ENCODE measurements around the gene CD37. TPM values are rescaled to one million over a fixed set of nuclear protein-coding genes. Genes with fewer than 3 reads are reported as not detected.

Gene CD37
- total and polyA plus RNA-seq, 10 of the 15 experiments (the other 5 are each of a cell fraction or from before 2014, with no cell fraction given): 34.1 to 359 (median 108) TPM

DNA sequence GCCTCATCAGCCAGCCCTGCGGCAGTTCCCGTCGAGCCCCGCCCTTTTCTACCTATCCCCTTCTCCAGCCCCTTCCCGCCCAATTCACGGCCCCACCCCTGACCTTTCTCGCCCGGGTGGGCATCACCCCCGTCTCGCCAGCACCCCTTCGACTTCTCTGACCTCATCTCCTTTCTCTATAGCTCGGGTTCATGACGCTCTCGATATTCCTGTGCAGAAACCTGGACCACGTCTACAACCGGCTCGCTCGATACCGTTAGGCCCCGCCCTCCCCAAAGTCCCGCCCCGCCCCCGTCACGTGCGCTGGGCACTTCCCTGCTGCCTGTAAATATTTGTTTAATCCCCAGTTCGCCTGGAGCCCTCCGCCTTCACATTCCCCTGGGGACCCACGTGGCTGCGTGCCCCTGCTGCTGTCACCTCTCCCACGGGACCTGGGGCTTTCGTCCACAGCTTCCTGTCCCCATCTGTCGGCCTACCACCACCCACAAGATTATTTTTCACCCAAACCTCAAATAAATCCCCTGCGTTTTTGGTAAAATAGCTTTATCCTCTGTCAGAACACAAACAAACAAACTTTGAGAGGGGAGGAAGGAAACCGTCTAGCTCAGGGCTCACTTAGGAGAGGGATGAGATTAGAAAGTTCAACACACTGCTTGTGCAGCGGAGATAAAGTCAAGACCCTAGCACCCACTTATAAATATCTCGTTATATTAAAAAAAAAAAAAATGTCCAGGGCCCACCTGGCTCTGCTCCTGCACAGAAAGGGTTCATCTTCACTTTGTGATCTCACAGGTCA lies 5.1 kb downstream of the CD37 start (continued):
- TF ChIP-seq BHLHE40 (IDR thresholded peaks at IDR 0.05; ENCODE audit: borderline replicate concordance in 1 of 2, low read depth in 2 of 2, low read length in 1 of 2): peak; percentile 98
- no peak for TF ChIP-seq EZH2 (IDR thresholded peaks at IDR 0.05; ENCODE audit: borderline replicate concordance, control insufficient read depth, low read depth, low read length)
- peak; percentile 97 for TF ChIP-seq BCL11A (IDR thresholded peaks at IDR 0.05; ENCODE audit: low read depth, low read length)
- peak; percentile 82 for TF ChIP-seq EED (IDR thresholded peaks at IDR 0.05; ENCODE audit: low read depth)
- TF ChIP-seq ZNF207 (IDR thresholded peaks at IDR 0.05; ENCODE audit: borderline replicate concordance): no peak; the same call in 1 of the 2 replicates
- no peak for TF ChIP-seq POLR2A (IDR thresholded peaks at IDR 0.05; ENCODE audit: low read depth, low read length)
- no peak for TF ChIP-seq FOXK2 (IDR thresholded peaks at IDR 0.05)
- no peak for TF ChIP-seq PRDM15 (CRISPR knock-in tag; IDR thresholded peaks at IDR 0.05)
- TF ChIP-seq EGR1 (IDR thresholded peaks at IDR 0.05; ENCODE audit: borderline replicate concordance in 1 of 2, low read depth in 2 of 2, low read length in 2 of 2): no peak
- no peak for TF ChIP-seq IRF3 (IDR thresholded peaks at IDR 0.05)
- TF ChIP-seq FOXM1 (IDR thresholded peaks at IDR 0.05; ENCODE audit: low read depth, low read length): peak; percentile 91; the same call in 1 of the 2 replicates
- peak; percentile 79; the same call in 1 of the 2 replicates for TF ChIP-seq TCF3 (IDR thresholded peaks at IDR 0.05; ENCODE audit: borderline replicate concordance, insufficient read depth, low read depth, low read length)
- TF ChIP-seq ZSCAN29 (IDR thresholded peaks at IDR 0.05): no peak
- peak; percentile 14; the same call in 1 of the 2 replicates for TF ChIP-seq PML (IDR thresholded peaks at IDR 0.05; ENCODE audit: low read length)
- TF ChIP-seq, protein P1, sequence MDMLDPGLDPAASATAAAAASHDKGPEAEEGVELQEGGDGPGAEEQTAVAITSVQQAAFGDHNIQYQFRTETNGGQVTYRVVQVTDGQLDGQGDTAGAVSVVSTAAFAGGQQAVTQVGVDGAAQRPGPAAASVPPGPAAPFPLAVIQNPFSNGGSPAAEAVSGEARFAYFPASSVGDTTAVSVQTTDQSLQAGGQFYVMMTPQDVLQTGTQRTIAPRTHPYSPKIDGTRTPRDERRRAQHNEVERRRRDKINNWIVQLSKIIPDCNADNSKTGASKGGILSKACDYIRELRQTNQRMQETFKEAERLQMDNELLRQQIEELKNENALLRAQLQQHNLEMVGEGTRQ (IDR thresholded peaks at IDR 0.05; ENCODE audit: borderline replicate concordance, low read depth, low read length): peak; percentile 87
- no peak for TF ChIP-seq SIX5 (IDR thresholded peaks at IDR 0.05; ENCODE audit: low read depth, low read length, severe bottlenecking)
- peak; percentile 95 for TF ChIP-seq NBN (IDR thresholded peaks at IDR 0.05)
- TF ChIP-seq CEBPB (IDR thresholded peaks at IDR 0.05; ENCODE audit: borderline replicate concordance in 1 of 2, low read depth in 2 of 2, low read length in 2 of 2): no peak
- peak; percentile 64 for TF ChIP-seq CREB1 (IDR thresholded peaks at IDR 0.05; ENCODE audit: low read depth)
- peak; percentile 94 for TF ChIP-seq IKZF1 (conservative IDR thresholded peaks at IDR 0.05)
- TF ChIP-seq, protein P2, sequence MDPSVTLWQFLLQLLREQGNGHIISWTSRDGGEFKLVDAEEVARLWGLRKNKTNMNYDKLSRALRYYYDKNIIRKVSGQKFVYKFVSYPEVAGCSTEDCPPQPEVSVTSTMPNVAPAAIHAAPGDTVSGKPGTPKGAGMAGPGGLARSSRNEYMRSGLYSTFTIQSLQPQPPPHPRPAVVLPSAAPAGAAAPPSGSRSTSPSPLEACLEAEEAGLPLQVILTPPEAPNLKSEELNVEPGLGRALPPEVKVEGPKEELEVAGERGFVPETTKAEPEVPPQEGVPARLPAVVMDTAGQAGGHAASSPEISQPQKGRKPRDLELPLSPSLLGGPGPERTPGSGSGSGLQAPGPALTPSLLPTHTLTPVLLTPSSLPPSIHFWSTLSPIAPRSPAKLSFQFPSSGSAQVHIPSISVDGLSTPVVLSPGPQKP (IDR thresholded peaks at IDR 0.05; ENCODE audit: low read depth, low read length): peak; percentile 23; the same call in 1 of the 2 replicates
- TF ChIP-seq CHD1 (IDR thresholded peaks at IDR 0.05; ENCODE audit: low read depth, low read length): no peak

Measured in GM12878 (cell line).